PFSK-1 (cell line): ENCODE data around the gene SLC38A6.

Source experiments
- FOXP2 ChIP-seq: optimal IDR thresholded peaks from 2 replicates; pipeline ENCODE3; 2011; ENCODE audit warnings: borderline replicate concordance, control low read depth, inconsistent platforms; ENCODE audit not compliant: insufficient read depth; ENCODE audit errors: extremely low read length, extremely low read depth
- POLR2AphosphoS5 ChIP-seq: IDR thresholded peaks from 2 replicates; pipeline ENCODE4 v1.6.1; 2012; ENCODE audit warnings: low read depth, mild to moderate bottlenecking, control low read depth, low read length, moderate library complexity
- SIN3A ChIP-seq: IDR thresholded peaks from 2 replicates; pipeline ENCODE4 v1.6.1; 2012; ENCODE audit warnings: mild to moderate bottlenecking, low read length, moderate library complexity, borderline replicate concordance; ENCODE audit not compliant: insufficient read depth
- TAF1 ChIP-seq: IDR thresholded peaks from 2 replicates; pipeline ENCODE4 v1.6.1; 2012; ENCODE audit warnings: low read length, control low read depth, borderline replicate concordance; ENCODE audit not compliant: insufficient read depth
- TF ChIP-seq, protein P1 (sequence below), 2 experiments: IDR thresholded peaks; 2 replicates each; pipeline versions ENCODE4 v1.6.1 to v1.8.0; 2011 to 2012; ENCODE audit warnings: low read depth in 2 of 2, low read length in 2 of 2, control low read depth in 1 of 2, inconsistent platforms in 1 of 2, mild to moderate bottlenecking in 1 of 2, moderate library complexity in 1 of 2; ENCODE audit not compliant: insufficient read depth in 1 of 2

The SLC38A6 gene

DNA sequence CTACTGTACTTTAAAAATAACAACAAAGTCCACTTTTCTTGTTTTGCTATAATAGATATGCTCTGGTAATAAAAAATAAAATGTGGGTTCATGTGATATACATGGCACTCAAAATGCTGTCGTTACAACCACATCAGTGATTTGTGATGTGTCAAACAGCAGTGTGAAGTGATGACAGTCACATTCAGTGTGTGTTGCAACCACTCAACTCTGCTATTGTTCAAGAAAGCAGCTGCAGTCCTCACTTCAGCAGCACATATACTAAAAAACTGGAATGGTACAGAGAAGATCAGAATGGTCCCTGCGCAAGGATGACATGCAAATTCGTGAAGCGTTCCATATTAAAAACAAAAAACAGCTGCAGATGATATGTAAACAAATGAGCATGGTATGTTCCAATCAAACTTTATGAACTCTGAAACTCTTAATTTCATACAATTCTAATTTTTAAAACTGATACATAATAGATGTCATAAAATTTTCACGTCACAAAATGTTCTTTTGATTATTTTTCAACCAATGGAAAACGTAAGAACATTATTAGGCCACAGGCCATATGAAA lies 6.9 kb upstream of the SLC38A6 start:
- TF ChIP-seq, protein P1, sequence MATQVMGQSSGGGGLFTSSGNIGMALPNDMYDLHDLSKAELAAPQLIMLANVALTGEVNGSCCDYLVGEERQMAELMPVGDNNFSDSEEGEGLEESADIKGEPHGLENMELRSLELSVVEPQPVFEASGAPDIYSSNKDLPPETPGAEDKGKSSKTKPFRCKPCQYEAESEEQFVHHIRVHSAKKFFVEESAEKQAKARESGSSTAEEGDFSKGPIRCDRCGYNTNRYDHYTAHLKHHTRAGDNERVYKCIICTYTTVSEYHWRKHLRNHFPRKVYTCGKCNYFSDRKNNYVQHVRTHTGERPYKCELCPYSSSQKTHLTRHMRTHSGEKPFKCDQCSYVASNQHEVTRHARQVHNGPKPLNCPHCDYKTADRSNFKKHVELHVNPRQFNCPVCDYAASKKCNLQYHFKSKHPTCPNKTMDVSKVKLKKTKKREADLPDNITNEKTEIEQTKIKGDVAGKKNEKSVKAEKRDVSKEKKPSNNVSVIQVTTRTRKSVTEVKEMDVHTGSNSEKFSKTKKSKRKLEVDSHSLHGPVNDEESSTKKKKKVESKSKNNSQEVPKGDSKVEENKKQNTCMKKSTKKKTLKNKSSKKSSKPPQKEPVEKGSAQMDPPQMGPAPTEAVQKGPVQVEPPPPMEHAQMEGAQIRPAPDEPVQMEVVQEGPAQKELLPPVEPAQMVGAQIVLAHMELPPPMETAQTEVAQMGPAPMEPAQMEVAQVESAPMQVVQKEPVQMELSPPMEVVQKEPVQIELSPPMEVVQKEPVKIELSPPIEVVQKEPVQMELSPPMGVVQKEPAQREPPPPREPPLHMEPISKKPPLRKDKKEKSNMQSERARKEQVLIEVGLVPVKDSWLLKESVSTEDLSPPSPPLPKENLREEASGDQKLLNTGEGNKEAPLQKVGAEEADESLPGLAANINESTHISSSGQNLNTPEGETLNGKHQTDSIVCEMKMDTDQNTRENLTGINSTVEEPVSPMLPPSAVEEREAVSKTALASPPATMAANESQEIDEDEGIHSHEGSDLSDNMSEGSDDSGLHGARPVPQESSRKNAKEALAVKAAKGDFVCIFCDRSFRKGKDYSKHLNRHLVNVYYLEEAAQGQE (IDR thresholded peaks at IDR 0.05; ENCODE audit: insufficient read depth in 1 of 2, low read depth in 2 of 2, low read length in 2 of 2) = no peak
- no peak for TF ChIP-seq SIN3A
- no peak for TF ChIP-seq POLR2AphosphoS5
- no peak for TF ChIP-seq TAF1
- TF ChIP-seq FOXP2 = no peak

DNA sequence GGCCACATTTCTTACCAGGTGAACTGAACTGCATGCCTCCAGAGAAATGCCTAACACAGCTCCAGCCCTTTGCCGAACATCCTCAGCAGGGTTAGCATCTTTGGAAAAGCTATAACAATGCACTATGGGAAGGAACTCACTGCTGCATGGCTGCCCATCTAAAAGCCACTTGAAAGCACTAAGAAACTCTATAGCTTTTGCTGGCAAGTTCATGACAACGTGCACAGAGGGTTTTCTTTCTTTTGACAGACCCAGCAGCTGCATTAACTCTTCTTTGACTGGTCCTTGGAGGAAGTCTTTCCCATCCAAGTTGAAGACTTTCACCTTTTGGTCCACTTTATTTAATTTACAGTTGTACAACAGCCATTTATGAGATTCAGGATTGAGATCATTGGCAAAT lies 5.5 kb upstream of the SLC38A6 start:
- TF ChIP-seq, protein P1 (IDR thresholded peaks at IDR 0.05; ENCODE audit: insufficient read depth in 1 of 2, low read depth in 2 of 2, low read length in 2 of 2) = no peak

DNA sequence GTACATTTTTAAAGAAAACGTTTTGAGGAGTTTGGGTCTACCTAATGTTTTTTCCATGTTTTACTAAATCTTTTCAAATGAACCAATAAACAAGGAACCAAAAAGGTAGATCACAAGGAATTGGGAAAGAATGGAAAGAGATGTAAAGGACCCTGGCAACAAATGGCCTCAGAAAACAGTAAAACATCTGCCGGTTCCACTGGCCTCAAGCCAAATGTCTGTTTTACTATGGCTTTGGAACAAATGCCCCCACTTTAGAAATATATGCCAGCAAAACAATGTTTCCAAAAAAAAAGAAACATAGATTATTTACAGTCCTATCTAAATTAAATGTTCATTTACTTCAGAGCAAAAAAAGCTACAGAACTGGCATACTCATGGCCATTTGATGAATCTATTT lies 3.2 kb upstream of the SLC38A6 start:
- no peak for TF ChIP-seq POLR2AphosphoS5
- TF ChIP-seq TAF1 = no peak
- no peak for TF ChIP-seq SIN3A
- TF ChIP-seq, protein P1 (IDR thresholded peaks at IDR 0.05; ENCODE audit: insufficient read depth in 1 of 2, low read depth in 2 of 2, low read length in 2 of 2) = no peak
- no peak for TF ChIP-seq FOXP2

DNA sequence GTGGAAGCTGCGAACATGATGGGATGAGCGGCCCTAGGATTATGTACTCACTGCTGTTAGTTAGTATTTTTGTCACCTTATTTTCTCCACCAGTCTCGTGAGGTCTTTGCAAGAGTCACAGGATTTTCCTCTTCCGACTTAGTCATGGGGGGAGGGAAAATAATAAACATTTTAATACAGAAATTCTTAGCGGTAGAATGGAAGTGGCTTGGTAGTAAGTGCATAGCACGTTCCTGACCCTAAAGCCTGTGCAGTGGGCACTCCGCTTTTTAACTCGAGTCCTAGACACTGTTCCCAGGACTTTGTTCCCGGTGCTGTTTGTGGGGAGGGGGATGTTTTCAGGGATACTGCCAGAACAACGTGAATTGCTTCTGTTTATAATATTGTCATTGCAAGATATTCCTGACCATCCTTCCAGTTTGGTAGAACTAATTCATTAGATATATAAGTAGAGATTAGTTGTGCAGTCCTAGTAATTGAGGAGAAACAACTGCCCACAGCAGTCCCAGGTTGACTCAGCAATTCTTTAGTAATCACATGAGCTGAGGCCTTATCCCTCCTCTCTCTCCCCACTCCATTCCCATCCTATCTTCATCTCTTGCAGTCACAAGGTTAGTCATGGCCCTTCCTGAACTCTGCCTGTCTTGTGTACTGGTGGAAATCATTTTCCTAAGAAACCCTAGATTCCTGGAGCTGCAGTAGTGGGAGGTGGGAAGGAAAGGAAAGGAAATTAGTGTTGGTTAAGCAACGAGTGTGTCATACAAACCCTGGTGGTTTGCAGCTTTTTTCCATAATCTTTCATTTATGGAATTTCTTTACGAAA lies 799 bp downstream of the SLC38A6 start:
- no peak for TF ChIP-seq POLR2AphosphoS5
- no peak for TF ChIP-seq TAF1
- TF ChIP-seq, protein P1 (IDR thresholded peaks at IDR 0.05; ENCODE audit: insufficient read depth in 1 of 2, low read depth in 2 of 2, low read length in 2 of 2) = no peak
- TF ChIP-seq FOXP2 = no peak
